Measurements from ENCODE around the gene HCN3. TPM values are rescaled to one million over a fixed set of nuclear protein-coding genes. Genes with fewer than 3 reads are reported as not detected.

Gene HCN3
- polyA plus RNA-seq, 1 donor from 2014 or later = 53.2 TPM

- Histone ChIP-seq H3K27me3 (ENCODE audit: insufficient read depth, low read depth, low read length) (no peaks in the 10 kb centered on the region), H4K20me1 (ENCODE audit: insufficient read depth) (peaks cover 7% of the 10 kb centered on the region), H3K36me3 (ENCODE audit: insufficient read depth, low read length) (peaks cover 4% of the 10 kb centered on the region), H3K9ac (ENCODE audit: low read length) (peak overlapping the region; percentile 91), H3K9me2 (ENCODE audit: insufficient read depth, low read length) (no peaks in the 10 kb centered on the region), H3K79me2 (replicated peaks; ENCODE audit: insufficient read depth, low read length) (peaks cover 28% of the 10 kb centered on the region), H3K4me3 (ENCODE audit: low read length) (peak overlapping the region; percentile 90), H2AFZ (ENCODE audit: low read depth, low read length) (no peak overlapping the region), H3K27ac (ENCODE audit: low read length) (peak overlapping the region; percentile 34), H3K9me3 (ENCODE audit: low read length) (no peaks in the 10 kb centered on the region), H3F3A (ENCODE audit: insufficient read depth, low read length, poor library complexity, severe bottlenecking) (no peaks in the 10 kb centered on the region), H3K4me2 (ENCODE audit: low read length) (peak overlapping the region; percentile 99)
- TF ChIP-seq TAF1 (IDR thresholded peaks at IDR 0.05; ENCODE audit: low read depth) (no peak), RAD21 (conservative IDR thresholded peaks at IDR 0.05) (no peak), MXI1 (conservative IDR thresholded peaks at IDR 0.05; ENCODE audit: poor library complexity, severe bottlenecking) (peak; percentile 46), SMC3 (conservative IDR thresholded peaks at IDR 0.05; ENCODE audit: poor library complexity) (no peak), POLR2AphosphoS5 (IDR thresholded peaks at IDR 0.05) (peak; percentile 36)
Observed at GRCh38 chr1:155324037-155324716, 46.9 kb downstream of the HCN3 start.

- peaks cover 7% of the 10 kb centered on the region for H4K20me1 ChIP-seq (ENCODE audit: insufficient read depth)
- H3K9me3 ChIP-seq (ENCODE audit: low read length) = no peaks in the 10 kb centered on the region
- TF ChIP-seq, protein P1, sequence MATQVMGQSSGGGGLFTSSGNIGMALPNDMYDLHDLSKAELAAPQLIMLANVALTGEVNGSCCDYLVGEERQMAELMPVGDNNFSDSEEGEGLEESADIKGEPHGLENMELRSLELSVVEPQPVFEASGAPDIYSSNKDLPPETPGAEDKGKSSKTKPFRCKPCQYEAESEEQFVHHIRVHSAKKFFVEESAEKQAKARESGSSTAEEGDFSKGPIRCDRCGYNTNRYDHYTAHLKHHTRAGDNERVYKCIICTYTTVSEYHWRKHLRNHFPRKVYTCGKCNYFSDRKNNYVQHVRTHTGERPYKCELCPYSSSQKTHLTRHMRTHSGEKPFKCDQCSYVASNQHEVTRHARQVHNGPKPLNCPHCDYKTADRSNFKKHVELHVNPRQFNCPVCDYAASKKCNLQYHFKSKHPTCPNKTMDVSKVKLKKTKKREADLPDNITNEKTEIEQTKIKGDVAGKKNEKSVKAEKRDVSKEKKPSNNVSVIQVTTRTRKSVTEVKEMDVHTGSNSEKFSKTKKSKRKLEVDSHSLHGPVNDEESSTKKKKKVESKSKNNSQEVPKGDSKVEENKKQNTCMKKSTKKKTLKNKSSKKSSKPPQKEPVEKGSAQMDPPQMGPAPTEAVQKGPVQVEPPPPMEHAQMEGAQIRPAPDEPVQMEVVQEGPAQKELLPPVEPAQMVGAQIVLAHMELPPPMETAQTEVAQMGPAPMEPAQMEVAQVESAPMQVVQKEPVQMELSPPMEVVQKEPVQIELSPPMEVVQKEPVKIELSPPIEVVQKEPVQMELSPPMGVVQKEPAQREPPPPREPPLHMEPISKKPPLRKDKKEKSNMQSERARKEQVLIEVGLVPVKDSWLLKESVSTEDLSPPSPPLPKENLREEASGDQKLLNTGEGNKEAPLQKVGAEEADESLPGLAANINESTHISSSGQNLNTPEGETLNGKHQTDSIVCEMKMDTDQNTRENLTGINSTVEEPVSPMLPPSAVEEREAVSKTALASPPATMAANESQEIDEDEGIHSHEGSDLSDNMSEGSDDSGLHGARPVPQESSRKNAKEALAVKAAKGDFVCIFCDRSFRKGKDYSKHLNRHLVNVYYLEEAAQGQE (IDR thresholded peaks at IDR 0.05; ENCODE audit: borderline replicate concordance) = no peak
- TF ChIP-seq, protein P2, sequence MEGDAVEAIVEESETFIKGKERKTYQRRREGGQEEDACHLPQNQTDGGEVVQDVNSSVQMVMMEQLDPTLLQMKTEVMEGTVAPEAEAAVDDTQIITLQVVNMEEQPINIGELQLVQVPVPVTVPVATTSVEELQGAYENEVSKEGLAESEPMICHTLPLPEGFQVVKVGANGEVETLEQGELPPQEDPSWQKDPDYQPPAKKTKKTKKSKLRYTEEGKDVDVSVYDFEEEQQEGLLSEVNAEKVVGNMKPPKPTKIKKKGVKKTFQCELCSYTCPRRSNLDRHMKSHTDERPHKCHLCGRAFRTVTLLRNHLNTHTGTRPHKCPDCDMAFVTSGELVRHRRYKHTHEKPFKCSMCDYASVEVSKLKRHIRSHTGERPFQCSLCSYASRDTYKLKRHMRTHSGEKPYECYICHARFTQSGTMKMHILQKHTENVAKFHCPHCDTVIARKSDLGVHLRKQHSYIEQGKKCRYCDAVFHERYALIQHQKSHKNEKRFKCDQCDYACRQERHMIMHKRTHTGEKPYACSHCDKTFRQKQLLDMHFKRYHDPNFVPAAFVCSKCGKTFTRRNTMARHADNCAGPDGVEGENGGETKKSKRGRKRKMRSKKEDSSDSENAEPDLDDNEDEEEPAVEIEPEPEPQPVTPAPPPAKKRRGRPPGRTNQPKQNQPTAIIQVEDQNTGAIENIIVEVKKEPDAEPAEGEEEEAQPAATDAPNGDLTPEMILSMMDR (IDR thresholded peaks at IDR 0.05; ENCODE audit: poor library complexity, severe bottlenecking) = peak; percentile 60
- TF ChIP-seq SMC3 (conservative IDR thresholded peaks at IDR 0.05; ENCODE audit: poor library complexity) (peak; percentile 42), POLR2AphosphoS5 (IDR thresholded peaks at IDR 0.05) (no peak), RAD21 (conservative IDR thresholded peaks at IDR 0.05) (peak; percentile 24)
- peaks cover 4% of the 10 kb centered on the region for H3K36me3 ChIP-seq (ENCODE audit: insufficient read depth, low read length)
- H3K27ac ChIP-seq (ENCODE audit: low read length) = no peak overlapping the region
- no peaks in the 10 kb centered on the region for H3F3A ChIP-seq (ENCODE audit: insufficient read depth, low read length, poor library complexity, severe bottlenecking)
- H3K4me2 ChIP-seq (ENCODE audit: low read length) = peak overlapping the region; percentile 99
- H3K27me3 ChIP-seq (ENCODE audit: insufficient read depth, low read depth, low read length) = no peaks in the 10 kb centered on the region
- H3K79me2 ChIP-seq (replicated peaks; ENCODE audit: insufficient read depth, low read length) = peaks cover 27% of the 10 kb centered on the region
- H3K9ac ChIP-seq (ENCODE audit: low read length) = peak overlapping the region; percentile 91
- no peaks in the 10 kb centered on the region for H3K9me2 ChIP-seq (ENCODE audit: insufficient read depth, low read length)
- peak overlapping the region; percentile 90 for H3K4me3 ChIP-seq (ENCODE audit: low read length)
- no peak overlapping the region for H2AFZ ChIP-seq (ENCODE audit: low read depth, low read length)
Observed at GRCh38 chr1:155324717-155325602, 47.7 kb downstream of the HCN3 start.
